ENCODE data around the gene DLK2.

DLK2 gene

DNA sequence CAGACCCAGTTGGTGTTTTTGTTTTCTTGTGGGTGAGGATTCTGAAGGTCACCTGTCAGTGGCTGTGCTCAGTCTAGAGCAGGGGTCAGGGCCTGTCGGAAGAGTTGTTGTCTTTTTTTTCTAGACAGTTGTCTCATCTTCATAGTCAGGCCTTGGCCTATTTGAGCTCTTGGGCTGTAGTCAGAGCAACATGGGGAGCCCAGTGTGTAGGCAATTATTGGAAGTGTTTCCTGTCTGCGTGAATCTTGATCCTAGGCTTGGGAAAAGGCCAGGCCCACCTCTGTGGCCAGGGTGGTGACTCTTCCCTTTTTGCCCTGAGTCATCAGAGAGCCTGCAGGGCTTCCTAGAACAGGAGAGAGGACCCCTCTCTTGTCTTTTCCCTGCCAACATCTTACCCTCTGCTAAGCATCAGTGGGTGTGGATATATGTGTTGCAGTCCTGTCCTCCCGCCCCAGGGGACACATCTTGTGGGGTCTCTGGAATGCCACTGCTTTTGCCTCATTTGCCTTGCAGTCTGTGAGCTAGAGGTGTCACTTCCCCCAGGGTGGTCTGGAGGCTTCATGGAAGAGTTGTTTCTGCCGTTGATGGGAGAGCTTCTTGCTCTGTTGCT, 33.4 kb upstream of the DLK2 start:
- ChIA-PET CTCF (interaction anchor here (1.4 kb wide), 1 partner anchor 33 kb away, joined by 5 read pairs; the partner anchor contains the start of gene DLK2), POLR2A (ENCODE audit: low non-redundant PET) (interaction anchor here (0.6 kb wide), 1 partner anchor 12 kb away, joined by 8 read pairs; the partner anchor contains the start of gene TJAP1)
- TF ChIP-seq, protein P1, sequence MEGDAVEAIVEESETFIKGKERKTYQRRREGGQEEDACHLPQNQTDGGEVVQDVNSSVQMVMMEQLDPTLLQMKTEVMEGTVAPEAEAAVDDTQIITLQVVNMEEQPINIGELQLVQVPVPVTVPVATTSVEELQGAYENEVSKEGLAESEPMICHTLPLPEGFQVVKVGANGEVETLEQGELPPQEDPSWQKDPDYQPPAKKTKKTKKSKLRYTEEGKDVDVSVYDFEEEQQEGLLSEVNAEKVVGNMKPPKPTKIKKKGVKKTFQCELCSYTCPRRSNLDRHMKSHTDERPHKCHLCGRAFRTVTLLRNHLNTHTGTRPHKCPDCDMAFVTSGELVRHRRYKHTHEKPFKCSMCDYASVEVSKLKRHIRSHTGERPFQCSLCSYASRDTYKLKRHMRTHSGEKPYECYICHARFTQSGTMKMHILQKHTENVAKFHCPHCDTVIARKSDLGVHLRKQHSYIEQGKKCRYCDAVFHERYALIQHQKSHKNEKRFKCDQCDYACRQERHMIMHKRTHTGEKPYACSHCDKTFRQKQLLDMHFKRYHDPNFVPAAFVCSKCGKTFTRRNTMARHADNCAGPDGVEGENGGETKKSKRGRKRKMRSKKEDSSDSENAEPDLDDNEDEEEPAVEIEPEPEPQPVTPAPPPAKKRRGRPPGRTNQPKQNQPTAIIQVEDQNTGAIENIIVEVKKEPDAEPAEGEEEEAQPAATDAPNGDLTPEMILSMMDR (conservative IDR thresholded peaks at IDR 0.05; ENCODE audit: low read depth): no peak
- no peak overlapping the region; the same call in 1 of the 2 replicates for H3K27ac ChIP-seq
- no peak for DNase-seq (ENCODE audit: low spot score)

DNA sequence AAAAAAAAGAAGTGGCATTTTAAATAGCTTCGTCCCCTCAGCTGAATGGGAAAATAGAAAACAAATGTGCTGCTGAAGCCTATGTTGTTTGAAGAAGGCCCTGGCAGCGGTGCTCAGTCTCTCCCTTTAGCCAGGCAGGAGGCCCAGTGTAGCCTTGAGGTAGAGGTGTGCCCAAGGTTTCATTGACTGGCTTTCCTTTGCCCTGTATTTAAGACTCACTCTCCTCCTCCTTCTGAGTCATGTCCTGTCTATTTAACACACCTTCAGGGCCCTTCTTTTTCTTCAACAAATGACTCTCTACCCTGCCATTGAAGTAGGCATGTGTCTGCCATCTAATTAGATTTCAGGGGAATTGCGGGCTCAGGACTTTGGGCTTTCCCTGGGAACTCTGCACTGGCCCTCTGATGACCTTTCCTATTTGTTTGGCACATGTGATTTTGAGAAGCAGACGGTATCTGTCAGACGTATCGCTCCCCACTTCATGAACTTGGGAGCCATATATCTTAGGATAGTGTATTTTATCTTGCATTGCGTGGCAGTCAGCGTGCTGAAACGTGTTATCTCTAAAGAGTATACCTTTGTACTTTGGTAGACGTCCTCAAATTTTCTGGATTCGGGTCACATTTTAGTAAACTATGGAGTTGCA, 26.4 kb upstream of the DLK2 start:
- peak overlapping the region; percentile 64 for H3K27ac ChIP-seq
- ChIA-PET POLR2A (ENCODE audit: low non-redundant PET) (no interaction called here), CTCF (interaction anchor here (0.6 kb wide), 1 partner anchor 9 kb away, joined by 3 read pairs; no protein-coding TSS in a partner anchor)
- peak; percentile 87 for DNase-seq (ENCODE audit: low spot score)
- TF ChIP-seq, protein P1 (conservative IDR thresholded peaks at IDR 0.05; ENCODE audit: low read depth): no peak

DNA sequence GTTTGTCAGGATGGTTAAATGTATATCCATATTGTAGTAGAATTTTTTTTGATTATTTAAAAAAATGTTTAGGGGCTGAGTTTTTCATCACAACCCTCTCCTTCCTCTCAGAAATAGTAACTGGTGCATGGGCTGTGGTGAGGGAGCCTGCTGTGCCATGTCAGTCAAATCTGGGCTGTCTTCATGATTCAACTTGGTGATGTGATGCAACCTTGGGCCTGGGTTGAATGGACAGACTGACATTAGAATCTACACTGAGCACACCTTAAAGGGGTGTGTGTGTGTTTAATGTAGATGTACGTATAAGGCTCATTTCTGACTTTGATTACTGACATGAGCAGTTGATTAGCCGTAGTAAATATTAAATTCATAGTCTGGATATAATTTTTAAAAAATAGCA, 25.7 kb upstream of the DLK2 start:
- POLR2A ChIA-PET (ENCODE audit: low non-redundant PET): no interaction called here
- peak; percentile 78 for DNase-seq (ENCODE audit: low spot score)
- no peak overlapping the region for H3K27ac ChIP-seq
- TF ChIP-seq, protein P1 (conservative IDR thresholded peaks at IDR 0.05; ENCODE audit: low read depth): no peak
- CTCF ChIA-PET: interaction anchor here (0.6 kb wide), 1 partner anchor 10 kb away, joined by 3 read pairs; no protein-coding TSS in a partner anchor

- ChIA-PET CTCF (no interaction called here), POLR2A (ENCODE audit: low non-redundant PET) (interaction anchor here (0.7 to 1.0 kb wide), 2 partner anchors 17 to 29 kb away, joined by 3 to 4 read pairs; no protein-coding TSS in a partner anchor)
- peak overlapping the region; percentile 79 for H3K27ac ChIP-seq
- no peak for DNase-seq (ENCODE audit: low spot score)
- TF ChIP-seq, protein P1 (conservative IDR thresholded peaks at IDR 0.05; ENCODE audit: low read depth): no peak
These were observed 22.6 kb upstream of the DLK2 start for GRCh38 chr6:43478008-43478372.

DNA sequence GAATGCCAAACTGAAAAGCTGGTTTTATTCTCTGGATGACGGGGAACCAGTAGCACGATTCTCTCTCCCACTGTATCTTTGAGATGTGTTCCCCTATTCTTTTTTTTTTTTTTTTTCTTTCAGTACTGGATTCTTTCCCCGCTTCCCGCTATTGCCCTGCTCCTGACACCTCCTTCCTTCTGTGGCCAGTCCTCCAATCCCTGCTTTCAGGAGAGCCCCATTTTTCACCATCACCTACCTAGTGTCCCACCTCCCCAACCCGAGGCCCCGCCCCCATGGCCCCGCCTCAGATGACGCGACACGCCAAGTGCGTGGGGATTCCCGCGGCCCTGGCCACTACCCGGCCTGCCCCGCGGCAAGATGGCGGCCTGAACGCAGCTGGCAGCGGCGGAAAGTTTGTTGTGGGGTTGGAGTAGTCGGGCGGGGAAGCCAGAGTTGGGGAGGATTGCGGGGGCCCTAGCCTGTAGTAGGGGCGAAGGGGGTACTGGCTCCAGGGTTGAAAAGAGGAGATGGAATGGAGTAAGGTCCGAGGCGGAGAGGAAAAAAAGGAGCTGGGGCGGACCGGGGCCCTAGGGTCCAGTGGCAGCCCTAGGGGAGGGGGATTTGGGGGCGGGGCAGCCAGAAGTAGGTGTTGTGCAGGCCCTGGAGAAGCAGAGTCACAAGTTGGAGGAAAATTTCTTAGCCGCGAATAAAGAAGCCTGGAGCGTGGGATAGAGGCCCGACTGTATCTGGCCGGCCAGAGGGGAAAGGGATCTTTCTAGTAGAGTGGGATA, 22.1 kb upstream of the DLK2 start, which contains the start of gene TJAP1:
TJAP1 (plus strand) TSS at position 336 of the 773 bp plus-strand sequence. CDS start 21,432 bp downstream, outside the sequence.
- DNase-seq (ENCODE audit: low spot score): peak; percentile 91
- CTCF ChIA-PET: no interaction called here
- POLR2A ChIA-PET (ENCODE audit: low non-redundant PET): interaction anchor here (0.6 to 1.0 kb wide), 4 partner anchors 11 to 195 kb away, joined by 3 to 8 read pairs (median 5); no protein-coding TSS in a partner anchor
- H3K27ac ChIP-seq: peak within 1 kb of the TSS; percentile 79
- TF ChIP-seq, protein P1 (conservative IDR thresholded peaks at IDR 0.05; ENCODE audit: low read depth): no peak

GRCh38 chr6:43476746-43477145, 21.4 kb upstream of the DLK2 start:
- no peak for DNase-seq (ENCODE audit: low spot score)
- CTCF ChIA-PET: no interaction called here
- H3K27ac ChIP-seq: no peak overlapping the region
- TF ChIP-seq, protein P1 (conservative IDR thresholded peaks at IDR 0.05; ENCODE audit: low read depth): no peak
- POLR2A ChIA-PET (ENCODE audit: low non-redundant PET): interaction anchor here (0.6 to 1.0 kb wide), 3 partner anchors 12 to 194 kb away, joined by 4 to 8 read pairs (median 6); no protein-coding TSS in a partner anchor
